Esophagus squamous epithelium (tissue), 5 donors: ENCODE measurements around the gene MRPL11. TPM values are rescaled to one million over a fixed set of nuclear protein-coding genes. Genes with fewer than 3 reads are reported as not detected.

ENCODE experiments used
- DNase-seq: peaks from one replicate; lab custom pipeline; 2025; lab: John Stamatoyannopoulos, UW
- H3K27ac ChIP-seq, 4 donors: fragments of 200-600 bp; sonication (generic); one replicate each; pipeline ENCODE4 v1.5.1; 2016 to 2019; ENCODE audit warnings: mild to moderate bottlenecking in 1 of 4
- H3K27me3 ChIP-seq, 4 donors: fragments of 200-600 bp; sonication (generic); 1 replicate in 3 of 4; 2 replicates in 1 of 4; pipeline versions ENCODE4 v1.5.1 to v1.6.0; 2017 to 2021; ENCODE audit warnings: antibody characterized with exemption in 1 of 4
- H3K36me3 ChIP-seq, 3 donors: fragments of 200-600 bp; sonication (generic); one replicate each; pipeline ENCODE4 v1.5.1; 2016 to 2019
- H3K4me1 ChIP-seq, 3 donors: fragments of 200-600 bp; sonication (generic); one replicate each; pipeline ENCODE4 v1.5.1; 2017 to 2019
- H3K4me3 ChIP-seq, 4 donors: fragments of 200-600 bp; sonication (generic); 1 replicate in 3 of 4; 2 replicates in 1 of 4; pipeline ENCODE4 v1.5.1; 2016 to 2019; ENCODE audit warnings: mild to moderate bottlenecking in 2 of 4, moderate library complexity in 1 of 4
- H3K9me3 ChIP-seq, 3 donors: fragments of 200-600 bp; sonication (generic); one replicate each; pipeline ENCODE4 v1.5.1; 2016 to 2019
- CTCF ChIP-seq, 6 experiments: fragments of 450-650 bp in 4 of 6; fragments of 200-600 bp in 2 of 6; sonication (generic) in 2 of 6; IDR thresholded peaks; one replicate each; pipeline ENCODE4 v1.5.1; 2016 to 2019; ENCODE audit warnings: antibody characterized with exemption in 6 of 6, mild to moderate bottlenecking in 4 of 6, moderate library complexity in 4 of 6
- POLR2A ChIP-seq, 4 donors: fragments of 450-650 bp; IDR thresholded peaks; one replicate each; pipeline ENCODE4 v1.6.1; 2017; ENCODE audit warnings: antibody characterized with exemption in 4 of 4, mild to moderate bottlenecking in 4 of 4, moderate library complexity in 3 of 4
- WGBS, 2 donors: methylation state at CpG; one replicate each; pipeline ENCODE4 v1.1.5; 2018; 5-methylcytosine and 5-hydroxymethylcytosine counted together
- intact Hi-C: fragments of 100-400 bp; cut with DNase I; formaldehyde crosslinking; loops from one replicate; pipeline ENCODE4 v1.15.0; 2022
- total RNA-seq, 4 donors: library from RNA; depleted of rRNA; stranded (reverse); fragments of >200 nt; gene quantifications; one replicate each; pipeline ENCODE4 v1.1.0, GENCODE V29; 2016
- donor health status: DM: yes; HTN: yes; CAD: no.

The MRPL11 gene
- total RNA-seq, 4 donors from 2014 or later: 39.3 to 66.4 (median 54.2) TPM

GRCh38 chr11:66478729-66479393 lies 40.2 kb upstream of the MRPL11 start:
- peak overlapping the region; percentile 69 to 89 (median 76) for H3K4me3 ChIP-seq
- intact Hi-C loops: no loop called here
- H3K36me3 ChIP-seq: peaks cover 0 to 54% (median 0%) of the 10 kb centered on the region in 3 donors
- peaks cover 12 to 42% (median 17%) of the 10 kb centered on the region in 3 donors for H3K4me1 ChIP-seq
- 28 to 68% methylated on average over 6 of the region's 8 CpGs for WGBS, 2 donors
- DNase-seq: no peak
- TF ChIP-seq POLR2A (IDR thresholded peaks at IDR 0.05): no peak
- peak; percentile 66 to 87 (median 78) for TF ChIP-seq CTCF (IDR thresholded peaks at IDR 0.05)
- no peaks in the 10 kb centered on the region for H3K9me3 ChIP-seq
- peak overlapping the region; percentile 91 to 98 (median 92) for H3K27ac ChIP-seq
- H3K27me3 ChIP-seq: no peaks in the 10 kb centered on the region

- H3K4me1 ChIP-seq: peaks cover 12 to 48% (median 17%) of the 10 kb centered on the region in 3 donors
- H3K9me3 ChIP-seq: no peaks in the 10 kb centered on the region
- H3K36me3 ChIP-seq: peaks cover 0 to 54% (median 6%) of the 10 kb centered on the region in 3 donors
- no peak for TF ChIP-seq CTCF (IDR thresholded peaks at IDR 0.05)
- no peak for TF ChIP-seq POLR2A (IDR thresholded peaks at IDR 0.05)
- H3K27me3 ChIP-seq: no peaks in the 10 kb centered on the region
- intact Hi-C loops: no loop called here
- no peak for DNase-seq
- no peak overlapping the region for H3K4me3 ChIP-seq
- WGBS, 2 donors: 89 to 93% methylated on average over 5 to 7 of the region's 11 CpGs
- H3K27ac ChIP-seq: no peak overlapping the region
Observed at GRCh38 chr11:66477263-66478201, 38.9 kb upstream of the MRPL11 start.

- Histone ChIP-seq H3K4me1 (peaks cover 12 to 48% (median 17%) of the 10 kb centered on the region in 3 donors), H3K27ac (no peak overlapping the region), H3K9me3 (no peaks in the 10 kb centered on the region), H3K4me3 (no peak overlapping the region), H3K36me3 (peaks cover 0 to 54% (median 6%) of the 10 kb centered on the region in 3 donors), H3K27me3 (no peaks in the 10 kb centered on the region)
- TF ChIP-seq POLR2A (IDR thresholded peaks at IDR 0.05) (no peak), CTCF (IDR thresholded peaks at IDR 0.05) (no peak)
- 74% methylated on average over 7 to 9 of the region's 9 CpGs for WGBS, 2 donors
- no peak for DNase-seq
- intact Hi-C loops: no loop called here
Observed at GRCh38 chr11:66476841-66477251, 38.2 kb upstream of the MRPL11 start.

GRCh38 chr11:66476173-66476840 lies 37.7 kb upstream of the MRPL11 start:
- WGBS, 2 donors: 50 to 100% methylated on average over 1 to 2 of the region's 10 CpGs
- intact Hi-C loops: no loop called here
- TF ChIP-seq CTCF (IDR thresholded peaks at IDR 0.05) (no peak), POLR2A (IDR thresholded peaks at IDR 0.05) (no peak)

More at GRCh38 chr11:66476173-66476840, 37.7 kb upstream of the MRPL11 start:
- DNase-seq: no peak
- no peak overlapping the region for H3K27ac ChIP-seq
- no peak overlapping the region for H3K4me3 ChIP-seq
- peaks cover 0 to 60% (median 6%) of the 10 kb centered on the region in 3 donors for H3K36me3 ChIP-seq
- no peaks in the 10 kb centered on the region for H3K27me3 ChIP-seq
- no peaks in the 10 kb centered on the region for H3K9me3 ChIP-seq
- peaks cover 12 to 46% (median 16%) of the 10 kb centered on the region in 3 donors for H3K4me1 ChIP-seq
